Epithelial cell of proximal tubule (primary cell): ENCODE results near the gene CDK8. TPM values are rescaled to one million over a fixed set of nuclear protein-coding genes. Genes with fewer than 3 reads are reported as not detected.
"Not testable (repeated sequence)": the region's sequence is repeated elsewhere in the genome, so short reads cannot be mapped to it uniquely, and the experiment has no call there.

ENCODE experiments used
- DNase-seq: peaks from one replicate; pipeline ENCODE4 v3.0.0-alpha.2; 2011; ENCODE audit warnings: low read depth
- H3K4me3 ChIP-seq: 2 replicates; pipeline ENCODE4 v1.5.1; 2011; ENCODE audit warnings: low read depth, mild to moderate bottlenecking, low read length
- total RNA-seq: library from RNA; depleted of rRNA; stranded (reverse); fragments of >200 nt; gene quantifications from 2 replicates; pipeline ENCODE4 v1.2.3, GENCODE V29; 2015
- TF ChIP-seq, protein P1 (sequence below): conservative IDR thresholded peaks from 2 replicates; pipeline ENCODE4 v1.5.1; 2012; ENCODE audit warnings: low read depth, mild to moderate bottlenecking, low read length

CDK8 gene
- total RNA-seq, 1 donor from 2014 or later: 15.3 TPM

DNA sequence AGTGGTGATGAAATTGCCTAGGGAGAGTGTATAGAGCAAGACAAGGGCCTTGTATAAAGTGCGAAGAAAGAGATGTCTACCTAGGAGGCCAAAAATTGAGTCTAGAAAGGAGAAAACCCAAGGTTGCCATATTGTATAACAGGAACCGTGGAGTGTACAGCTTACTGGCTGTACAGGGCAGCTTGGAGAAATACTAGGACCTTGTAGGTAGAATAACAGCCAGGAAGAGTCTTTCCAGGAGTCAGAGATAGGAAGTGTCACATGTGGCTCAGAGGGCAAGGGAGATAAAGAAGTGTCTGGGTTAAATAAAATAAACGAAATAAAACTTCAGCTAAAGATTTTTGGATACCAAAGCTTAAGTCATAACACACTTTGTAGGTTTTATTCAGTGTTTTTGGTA is 12.4 kb downstream of the CDK8 start:
- no peak for DNase-seq
- H3K4me3 ChIP-seq: no peak overlapping the region
- TF ChIP-seq, protein P1, sequence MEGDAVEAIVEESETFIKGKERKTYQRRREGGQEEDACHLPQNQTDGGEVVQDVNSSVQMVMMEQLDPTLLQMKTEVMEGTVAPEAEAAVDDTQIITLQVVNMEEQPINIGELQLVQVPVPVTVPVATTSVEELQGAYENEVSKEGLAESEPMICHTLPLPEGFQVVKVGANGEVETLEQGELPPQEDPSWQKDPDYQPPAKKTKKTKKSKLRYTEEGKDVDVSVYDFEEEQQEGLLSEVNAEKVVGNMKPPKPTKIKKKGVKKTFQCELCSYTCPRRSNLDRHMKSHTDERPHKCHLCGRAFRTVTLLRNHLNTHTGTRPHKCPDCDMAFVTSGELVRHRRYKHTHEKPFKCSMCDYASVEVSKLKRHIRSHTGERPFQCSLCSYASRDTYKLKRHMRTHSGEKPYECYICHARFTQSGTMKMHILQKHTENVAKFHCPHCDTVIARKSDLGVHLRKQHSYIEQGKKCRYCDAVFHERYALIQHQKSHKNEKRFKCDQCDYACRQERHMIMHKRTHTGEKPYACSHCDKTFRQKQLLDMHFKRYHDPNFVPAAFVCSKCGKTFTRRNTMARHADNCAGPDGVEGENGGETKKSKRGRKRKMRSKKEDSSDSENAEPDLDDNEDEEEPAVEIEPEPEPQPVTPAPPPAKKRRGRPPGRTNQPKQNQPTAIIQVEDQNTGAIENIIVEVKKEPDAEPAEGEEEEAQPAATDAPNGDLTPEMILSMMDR: no peak

DNA sequence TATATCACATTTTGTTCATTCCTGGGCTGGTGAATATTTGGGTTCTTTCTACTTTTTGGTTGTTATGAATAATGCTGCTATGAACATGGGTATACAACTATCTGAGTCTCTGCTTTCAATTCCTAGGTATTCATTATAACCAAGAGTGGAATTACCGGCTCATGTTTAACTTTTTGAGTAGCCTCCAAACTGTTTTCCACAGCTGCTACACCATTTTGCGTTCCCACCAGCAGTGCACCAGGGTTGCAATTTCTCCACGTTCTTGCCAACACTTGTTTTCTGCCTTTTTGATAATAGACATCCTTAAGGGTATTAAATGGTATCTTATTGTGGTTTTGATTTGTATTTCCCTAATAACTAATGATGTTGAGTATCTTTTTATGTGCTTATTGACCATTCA is 16.8 kb downstream of the CDK8 start:
- no peak for DNase-seq
- H3K4me3 ChIP-seq: no peak overlapping the region
- TF ChIP-seq, protein P1: no peak

DNA sequence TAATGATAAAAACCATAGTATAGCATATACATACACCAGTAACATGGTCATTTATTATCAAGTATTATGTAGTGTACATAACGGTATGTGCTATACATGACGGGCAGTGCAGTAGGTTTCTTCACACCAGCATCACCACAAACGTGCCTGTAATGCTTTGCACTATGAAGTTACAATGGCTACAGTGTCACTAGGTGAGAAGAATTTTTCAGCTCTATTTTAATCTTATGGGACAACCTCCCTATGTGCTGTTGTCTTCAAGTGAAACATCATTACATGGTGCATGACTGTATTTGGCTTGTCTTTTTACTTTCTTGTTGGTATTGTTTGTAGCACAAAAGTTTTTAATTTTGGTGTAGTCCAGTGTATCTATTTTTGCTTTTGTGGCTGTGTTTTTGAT is 18.7 kb downstream of the CDK8 start:
- TF ChIP-seq, protein P1: no peak
- H3K4me3 ChIP-seq: no peak overlapping the region
- DNase-seq: no peak

DNA sequence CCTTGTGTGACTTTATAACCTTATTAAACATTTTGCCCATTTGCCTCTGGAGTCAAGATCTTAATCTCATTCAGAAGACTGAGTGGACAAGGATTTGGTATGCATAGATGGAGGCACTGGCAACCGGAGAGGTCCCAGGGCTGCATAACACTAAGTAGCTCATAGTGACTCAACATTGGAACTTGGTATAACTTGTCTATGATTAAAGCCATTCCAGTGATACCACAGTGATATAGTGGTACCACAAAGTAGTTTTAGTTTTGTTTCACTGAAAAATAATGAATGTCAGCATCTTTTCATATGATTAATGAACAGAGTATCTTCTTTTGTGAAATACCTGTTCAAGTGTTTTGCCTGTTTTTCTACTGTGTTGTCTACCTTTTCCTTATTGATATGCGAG is 26.4 kb downstream of the CDK8 start:
- TF ChIP-seq, protein P1: no peak
- DNase-seq: no peak
- no peak overlapping the region for H3K4me3 ChIP-seq

DNA sequence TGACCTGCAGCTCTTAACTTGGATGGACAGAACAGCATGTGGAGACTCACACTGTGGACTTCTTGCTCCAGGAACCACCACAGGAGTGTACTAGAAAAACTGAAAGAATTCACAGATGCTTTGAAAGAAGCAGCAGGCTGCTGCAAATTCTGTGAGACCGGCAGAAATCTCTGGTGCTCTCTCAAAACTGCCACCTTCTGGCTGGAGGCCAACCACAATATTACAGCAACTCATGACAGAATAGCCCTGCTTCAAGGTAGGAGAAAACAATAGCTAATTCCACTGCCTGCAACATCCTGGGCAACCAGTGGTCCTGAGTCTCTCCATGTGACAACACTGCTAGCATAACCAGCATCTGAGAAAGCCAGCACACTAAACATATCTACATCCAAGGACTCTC is 26.9 kb downstream of the CDK8 start:
- no peak for DNase-seq
- TF ChIP-seq, protein P1: no peak
- H3K4me3 ChIP-seq: no peak overlapping the region

DNA sequence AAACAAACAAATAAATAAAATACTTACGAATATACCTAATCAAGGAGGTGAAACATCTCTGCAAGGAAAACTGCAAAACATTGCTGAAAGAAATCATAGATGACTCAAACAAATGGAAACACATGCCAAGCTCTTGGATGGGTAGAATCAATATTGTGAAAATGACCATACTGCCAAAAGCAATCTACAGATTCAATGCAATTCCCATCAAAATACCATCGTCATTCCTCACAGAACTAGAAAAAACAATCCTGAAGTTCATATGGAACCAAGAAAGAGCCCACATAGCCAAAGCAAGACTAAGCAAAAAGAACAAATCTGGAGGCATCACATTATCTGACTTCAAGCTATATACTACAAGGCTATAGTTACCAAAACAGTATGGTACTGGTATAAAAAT is 32.0 kb downstream of the CDK8 start:
- not testable (repeated sequence) for H3K4me3 ChIP-seq, DNase-seq

DNA sequence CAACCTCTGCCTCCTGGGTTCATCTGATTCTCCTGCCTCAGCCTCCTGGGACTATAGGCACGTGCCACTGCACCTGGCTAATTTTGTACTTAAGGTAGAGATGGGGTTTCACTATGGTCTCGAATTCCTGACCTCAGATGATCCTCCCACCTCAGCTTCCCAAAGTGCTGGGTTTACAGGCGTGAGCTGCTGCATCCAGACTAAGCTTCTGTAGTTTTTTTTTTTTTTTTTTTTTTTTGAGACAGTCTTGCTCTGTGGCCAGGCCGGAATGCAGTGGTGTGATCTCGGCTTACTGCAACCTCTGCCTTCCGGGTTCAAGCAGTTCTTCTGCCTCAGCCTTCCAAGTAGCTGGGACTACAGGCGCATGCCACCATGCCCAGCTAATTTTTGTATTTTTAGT is 34.9 kb downstream of the CDK8 start:
- H3K4me3 ChIP-seq, DNase-seq: not testable (repeated sequence)

DNA sequence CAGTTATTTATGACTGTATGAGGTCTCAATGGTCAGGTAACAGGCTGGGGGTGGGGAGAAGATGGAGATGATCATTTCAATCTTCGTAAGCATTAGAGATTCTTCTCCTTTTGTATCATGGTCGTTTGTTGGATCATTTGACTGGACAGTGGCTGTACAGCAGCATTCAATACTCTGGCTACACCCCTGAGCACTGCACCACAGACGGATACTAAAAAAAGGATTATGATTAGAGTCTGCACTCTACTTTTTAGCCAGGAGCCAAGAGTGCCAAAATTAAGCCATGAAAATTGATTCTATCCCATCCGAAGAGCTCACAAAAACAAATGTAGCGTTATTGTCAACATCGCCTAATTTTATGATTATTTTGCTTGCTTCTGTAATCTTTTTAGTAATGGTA is 41.9 kb downstream of the CDK8 start:
- no peak for DNase-seq
- TF ChIP-seq, protein P1: no peak
- H3K4me3 ChIP-seq: no peak overlapping the region
